GM12878 (cell line): Measurements from ENCODE around the gene PDZD2. TPM values are rescaled to one million over a fixed set of nuclear protein-coding genes. Genes with fewer than 3 reads are reported as not detected.

Experiments used
- ATAC-seq: fragments of 200-7000 bp; cut with Tn5 transposase; 3 replicates; pipeline ENCODE4 v1.9.1; 2020; ENCODE audit warnings: mild to moderate bottlenecking, moderate library complexity
- BruUV-seq: library from RNA; stranded (reverse); fragments of 400-500 nt; replicated peaks from 2 replicates; lab custom pipeline; 2021; lab: Mats Ljungman, UMichigan
- CTCF ChIA-PET: fragments of 300-600 bp; sonication (Branson Sonifier 250); formaldehyde crosslinking; extraction: SDS; loops from one replicate; lab custom pipeline; 2021; ENCODE audit warnings: inconsistent platforms; lab: Yijun Ruan, JAX
- POLR2A ChIA-PET: fragments of 350-600 bp; formaldehyde crosslinking; extraction: SDS; loops from one replicate; lab custom pipeline; 2021; ENCODE audit warnings: inconsistent platforms; lab: Charles Lee
- RAD21 ChIA-PET: fragments of 300-600 bp; sonication (Branson Sonifier 250); formaldehyde crosslinking; loops from one replicate; lab custom pipeline; 2023; ENCODE audit warnings: antibody characterized with exemption; ENCODE audit not compliant: unreplicated experiment; lab: Charles Lee
- SMC1A ChIA-PET: fragments of 300-600 bp; sonication (Branson Sonifier 250); formaldehyde crosslinking; loops from one replicate; lab custom pipeline; 2023; ENCODE audit not compliant: unreplicated experiment, uncharacterized antibody; lab: Charles Lee
- DNase-seq: peaks from one replicate; pipeline ENCODE4 v3.0.0-alpha.2; 2011; ENCODE audit warnings: low read depth, low spot score
- FAIRE-seq: peaks from 3 replicates; lab custom pipeline; 2011; peaks lifted over from hg19 to GRCh38; lab: Jason Lieb, UNC
- H2AFZ ChIP-seq: 2 replicates; pipeline ENCODE4 v1.6.0; 2011; ENCODE audit warnings: low read depth, low read length, control low read depth; ENCODE audit not compliant: control insufficient read depth
- H3K27ac ChIP-seq: 2 replicates; pipeline ENCODE4 v1.5.1; 2011; ENCODE audit warnings: control low read depth; ENCODE audit not compliant: control insufficient read depth, insufficient read depth
- H3K27me3 ChIP-seq, 2 experiments: replicated peaks in 1 of 2; 2 replicates each; pipeline versions ENCODE4 v1.6.0 to v1.6.1; 2011; ENCODE audit warnings: low read length in 1 of 2; ENCODE audit not compliant: control insufficient read depth in 2 of 2, insufficient read depth in 2 of 2
- H3K36me3 ChIP-seq, 2 experiments: 2 replicates each; pipeline ENCODE4 v1.5.1; 2011; ENCODE audit warnings: low read length in 1 of 2; ENCODE audit not compliant: control insufficient read depth in 2 of 2, insufficient read depth in 2 of 2
- H3K4me1 ChIP-seq: 2 replicates; pipeline ENCODE4 v1.6.1; 2011; ENCODE audit warnings: mild to moderate bottlenecking, low read length, moderate library complexity, mixed read lengths; ENCODE audit not compliant: control insufficient read depth, insufficient read depth
- H3K4me2 ChIP-seq: 2 replicates; pipeline ENCODE4 v1.6.0; 2011; ENCODE audit warnings: control low read depth; ENCODE audit not compliant: control insufficient read depth, insufficient read depth
- H3K4me3 ChIP-seq: fragments of 200-600 bp; sonication (generic); 2 replicates; pipeline ENCODE4 v1.5.1; 2016
- H3K79me2 ChIP-seq: 2 replicates; pipeline ENCODE4 v1.6.0; 2011; ENCODE audit warnings: low read length; ENCODE audit not compliant: control insufficient read depth, insufficient read depth
- H3K9ac ChIP-seq: 2 replicates; pipeline ENCODE4 v1.8.0; 2011; ENCODE audit warnings: low read length, control low read depth, mixed read lengths; ENCODE audit not compliant: control insufficient read depth, insufficient read depth
- H3K9me3 ChIP-seq: replicated peaks from 3 replicates; pipeline ENCODE4 v1.5.1; 2011; ENCODE audit warnings: mild to moderate bottlenecking, low read length; ENCODE audit not compliant: control insufficient read depth, insufficient read depth
- H4K20me1 ChIP-seq: 2 replicates; pipeline ENCODE4 v1.6.0; 2011; ENCODE audit not compliant: control insufficient read depth, insufficient read depth
- BHLHE40 ChIP-seq, 2 experiments: fragments of 450-650 bp in 1 of 2; IDR thresholded peaks; 2 replicates each; pipeline ENCODE4 v1.6.1; 2011 to 2017; ENCODE audit warnings: low read depth in 2 of 2, borderline replicate concordance in 1 of 2, improper control_type of control experiment in 1 of 2, low read length in 1 of 2, mild to moderate bottlenecking in 1 of 2
- CEBPB ChIP-seq, 2 experiments: fragments of 150-350 bp in 1 of 2; IDR thresholded peaks; 2 replicates each; pipeline ENCODE4 v1.6.1; 2012 to 2014; ENCODE audit warnings: low read depth in 2 of 2, low read length in 2 of 2, borderline replicate concordance in 1 of 2, inconsistent platforms in 1 of 2
- CHD4 ChIP-seq: fragments of 200-600 bp; sonication (generic); IDR thresholded peaks from 2 replicates; pipeline ENCODE4 v1.6.1; 2016; ENCODE audit warnings: mild to moderate bottlenecking
- MYB ChIP-seq: fragments of 150-350 bp; IDR thresholded peaks from 2 replicates; pipeline ENCODE4 v1.6.1; 2014; ENCODE audit warnings: mild to moderate bottlenecking, low read depth, low read length, borderline replicate concordance
- NFIC ChIP-seq: IDR thresholded peaks from 2 replicates; pipeline ENCODE4 v1.6.1; 2012; ENCODE audit warnings: low read depth, mild to moderate bottlenecking, inconsistent platforms, low read length, moderate library complexity
- NFYB ChIP-seq: IDR thresholded peaks from 2 replicates; pipeline ENCODE4 v1.6.1; 2011; ENCODE audit warnings: low read depth, mild to moderate bottlenecking, low read length, improper control_type of control experiment, moderate library complexity; ENCODE audit not compliant: insufficient read depth
- RAD51 ChIP-seq: fragments of 450-650 bp; IDR thresholded peaks from 2 replicates; pipeline ENCODE4 v1.6.1; 2016; ENCODE audit warnings: moderate library complexity, mild to moderate bottlenecking, inconsistent platforms
- SRF ChIP-seq, 2 experiments: IDR thresholded peaks; 2 replicates each; pipeline ENCODE4 v1.6.1; 2011; ENCODE audit warnings: low read depth in 2 of 2, low read length in 2 of 2, mild to moderate bottlenecking in 1 of 2, moderate library complexity in 1 of 2
- YY1 ChIP-seq: IDR thresholded peaks from 2 replicates; pipeline ENCODE4 v1.6.1; 2011; ENCODE audit warnings: low read depth, mild to moderate bottlenecking, low read length
- WGBS: methylation state at CpG from one replicate; pipeline ENCODE4 v1.1.6; 2016; ENCODE audit warnings: low lambda C conversion rate; ENCODE audit not compliant: insufficient replicate concordance, insufficient coverage; ENCODE audit errors: missing lambda C conversion rate; 5-methylcytosine and 5-hydroxymethylcytosine counted together
- in situ Hi-C: fragments of 300-500 bp; cut with MboI; formaldehyde crosslinking; loops from 9 replicates; pipeline ENCODE4 v1.14.3; 2018; ENCODE audit warnings: mixed read lengths
- intact Hi-C: fragments of 100-400 bp; cut with micrococcal nuclease; formaldehyde crosslinking; loops from one replicate; pipeline ENCODE4 v1.14.2; 2022; ENCODE audit not compliant: unreplicated experiment
- polyA plus RNA-seq, 11 experiments: library from polyadenylated mRNA; depleted of rRNA in 4 of 11; unstranded in 6 of 11; stranded (reverse) in 5 of 11; fragments of >200 nt; fragmentation: Nextera tagmentation in 4 of 11; fragmentation: Illumina TruSeq in 1 of 11; extraction: Ambion mirVana in 4 of 11; extraction: Trizol in 1 of 11; gene quantifications; 1 replicate in 1 of 11; 2 replicates in 10 of 11; pipeline versions ENCODE4 v1.2.1 to v1.2.3, GENCODE V29; 2011 to 2016; ENCODE audit warnings: inconsistent platforms in 2 of 11, missing spikeins in 2 of 11, low read depth in 1 of 11
- total RNA-seq, 4 experiments: library from RNA; depleted of rRNA in 3 of 4; stranded (reverse); fragments of >200 nt in 3 of 4; fragmentation: Illumina TruSeq in 1 of 4; extraction: Trizol in 1 of 4; gene quantifications; 2 replicates each; pipeline versions ENCODE4 v1.2.1 to v1.2.3, GENCODE V29; 2013 to 2021
- TF ChIP-seq, protein P1 (sequence below): fragments of 450-650 bp; IDR thresholded peaks from 2 replicates; pipeline ENCODE4 v1.6.1; 2018; ENCODE audit warnings: mild to moderate bottlenecking, low read depth, moderate library complexity; ENCODE audit not compliant: partially characterized antibody

Gene PDZD2
- total and polyA plus RNA-seq, 10 of the 15 experiments (the other 5 are each of a cell fraction or from before 2014, with no cell fraction given), result 0.01 to 0.58 (median 0.29) TPM; not detected in 3

DNA sequence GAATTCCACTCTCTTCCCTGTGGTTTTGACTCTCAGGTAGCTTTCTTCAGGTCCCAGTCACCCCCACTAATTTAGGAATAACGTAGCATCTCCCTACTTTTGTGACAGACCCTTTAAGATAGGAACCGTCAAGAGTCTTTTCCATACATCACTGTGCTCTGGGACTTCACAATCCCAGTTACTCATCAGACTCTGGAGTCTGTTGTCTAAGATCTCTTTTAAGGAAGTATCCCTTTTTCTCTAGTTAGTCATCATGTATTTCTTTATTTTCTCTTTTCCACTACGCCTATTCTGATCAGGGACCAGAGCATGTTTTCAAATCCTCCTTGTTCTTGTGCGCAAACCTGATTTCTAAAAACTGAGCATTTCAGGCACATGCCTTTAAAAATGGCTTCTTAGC is 392.2 kb downstream of the PDZD2 start:
- H3K4me3 ChIP-seq, result no peak overlapping the region
- in situ Hi-C loops, result no loop called here
- H3K9me3 ChIP-seq, result no peaks in the 10 kb centered on the region
- SMC1A ChIA-PET, result no interaction called here
- intact Hi-C loops, result no loop called here
- H3K27me3 ChIP-seq, result no peaks in the 10 kb centered on the region; a peak in 1 of 4 replicates
- no peak for ATAC-seq
- no peaks in the 10 kb centered on the region for H4K20me1 ChIP-seq
- WGBS, result 34% methylated on average over 4 of the region's 4 CpGs
- no peak overlapping the region for H3K4me2 ChIP-seq
- no peak overlapping the region for H3K27ac ChIP-seq
- BruUV-seq, result no TSS peak
- no peak overlapping the region for H3K9ac ChIP-seq
- FAIRE-seq, result no peak
- RAD21 ChIA-PET, result no interaction called here
- no peak for DNase-seq
- H3K36me3 ChIP-seq, result no peaks in the 10 kb centered on the region
- CTCF ChIA-PET, result interaction anchor here (0.6 to 1.1 kb wide), 2 partner anchors 15 to 432 kb away, joined by 3 read pairs; no protein-coding TSS in a partner anchor
- no peaks in the 10 kb centered on the region for H3K4me1 ChIP-seq
- no peak for TF ChIP-seq NFIC
- no peak for TF ChIP-seq SRF (IDR thresholded peaks at IDR 0.05; ENCODE audit: low read depth in 2 of 2, low read length in 2 of 2)
- TF ChIP-seq CHD4, result no peak
- TF ChIP-seq BHLHE40 (IDR thresholded peaks at IDR 0.05; ENCODE audit: borderline replicate concordance in 1 of 2, low read depth in 2 of 2, low read length in 1 of 2), result no peak
- no peak for TF ChIP-seq RAD51
- TF ChIP-seq NFYB, result no peak
- TF ChIP-seq, protein P1, sequence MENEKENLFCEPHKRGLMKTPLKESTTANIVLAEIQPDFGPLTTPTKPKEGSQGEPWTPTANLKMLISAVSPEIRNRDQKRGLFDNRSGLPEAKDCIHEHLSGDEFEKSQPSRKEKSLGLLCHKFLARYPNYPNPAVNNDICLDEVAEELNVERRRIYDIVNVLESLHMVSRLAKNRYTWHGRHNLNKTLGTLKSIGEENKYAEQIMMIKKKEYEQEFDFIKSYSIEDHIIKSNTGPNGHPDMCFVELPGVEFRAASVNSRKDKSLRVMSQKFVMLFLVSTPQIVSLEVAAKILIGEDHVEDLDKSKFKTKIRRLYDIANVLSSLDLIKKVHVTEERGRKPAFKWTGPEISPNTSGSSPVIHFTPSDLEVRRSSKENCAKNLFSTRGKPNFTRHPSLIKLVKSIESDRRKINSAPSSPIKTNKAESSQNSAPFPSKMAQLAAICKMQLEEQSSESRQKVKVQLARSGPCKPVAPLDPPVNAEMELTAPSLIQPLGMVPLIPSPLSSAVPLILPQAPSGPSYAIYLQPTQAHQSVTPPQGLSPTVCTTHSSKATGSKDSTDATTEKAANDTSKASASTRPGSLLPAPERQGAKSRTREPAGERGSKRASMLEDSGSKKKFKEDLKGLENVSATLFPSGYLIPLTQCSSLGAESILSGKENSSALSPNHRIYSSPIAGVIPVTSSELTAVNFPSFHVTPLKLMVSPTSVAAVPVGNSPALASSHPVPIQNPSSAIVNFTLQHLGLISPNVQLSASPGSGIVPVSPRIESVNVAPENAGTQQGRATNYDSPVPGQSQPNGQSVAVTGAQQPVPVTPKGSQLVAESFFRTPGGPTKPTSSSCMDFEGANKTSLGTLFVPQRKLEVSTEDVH, result no peak
- no peak for TF ChIP-seq YY1
- TF ChIP-seq CEBPB (IDR thresholded peaks at IDR 0.05; ENCODE audit: borderline replicate concordance in 1 of 2, low read depth in 2 of 2, low read length in 2 of 2), result no peak
- no peak for TF ChIP-seq MYB
- no peak overlapping the region for H2AFZ ChIP-seq
- POLR2A ChIA-PET, result no interaction called here
- H3K79me2 ChIP-seq, result no peaks in the 10 kb centered on the region
